ENCODE results near the gene ADAMTS13. TPM values are rescaled to one million over a fixed set of nuclear protein-coding genes. Genes with fewer than 3 reads are reported as not detected.

ADAMTS13 gene
- total and polyA plus RNA-seq, 2 experiments from 2014 or later = 10.1 to 16.9 TPM

DNA sequence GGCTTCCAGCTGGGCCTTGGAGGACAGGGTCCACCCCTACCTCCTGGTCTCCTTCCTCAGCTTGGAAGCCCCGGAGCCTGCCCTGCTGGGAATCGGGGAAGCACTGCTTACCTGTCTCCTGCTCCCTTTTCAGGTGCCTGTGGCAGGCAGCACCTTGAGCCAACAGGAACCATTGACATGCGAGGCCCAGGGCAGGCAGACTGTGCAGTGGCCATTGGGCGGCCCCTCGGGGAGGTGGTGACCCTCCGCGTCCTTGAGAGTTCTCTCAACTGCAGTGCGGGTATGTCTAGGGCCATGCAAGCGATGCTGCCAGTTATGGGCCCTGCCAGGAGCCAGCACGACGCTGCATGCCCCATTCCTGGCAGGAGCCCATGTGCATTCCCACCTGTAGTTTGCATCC is 33.8 kb downstream of the ADAMTS13 start:
- no peaks in the 10 kb centered on the region for H3K4me1 ChIP-seq (ENCODE audit: low read depth)
- no peaks in the 10 kb centered on the region for H3K27me3 ChIP-seq
- H3K4me3 ChIP-seq = no peak overlapping the region
- DNase-seq (ENCODE audit: low read depth in 1 of 2, low spot score in 1 of 2) = no peak
- TF ChIP-seq, protein P1, sequence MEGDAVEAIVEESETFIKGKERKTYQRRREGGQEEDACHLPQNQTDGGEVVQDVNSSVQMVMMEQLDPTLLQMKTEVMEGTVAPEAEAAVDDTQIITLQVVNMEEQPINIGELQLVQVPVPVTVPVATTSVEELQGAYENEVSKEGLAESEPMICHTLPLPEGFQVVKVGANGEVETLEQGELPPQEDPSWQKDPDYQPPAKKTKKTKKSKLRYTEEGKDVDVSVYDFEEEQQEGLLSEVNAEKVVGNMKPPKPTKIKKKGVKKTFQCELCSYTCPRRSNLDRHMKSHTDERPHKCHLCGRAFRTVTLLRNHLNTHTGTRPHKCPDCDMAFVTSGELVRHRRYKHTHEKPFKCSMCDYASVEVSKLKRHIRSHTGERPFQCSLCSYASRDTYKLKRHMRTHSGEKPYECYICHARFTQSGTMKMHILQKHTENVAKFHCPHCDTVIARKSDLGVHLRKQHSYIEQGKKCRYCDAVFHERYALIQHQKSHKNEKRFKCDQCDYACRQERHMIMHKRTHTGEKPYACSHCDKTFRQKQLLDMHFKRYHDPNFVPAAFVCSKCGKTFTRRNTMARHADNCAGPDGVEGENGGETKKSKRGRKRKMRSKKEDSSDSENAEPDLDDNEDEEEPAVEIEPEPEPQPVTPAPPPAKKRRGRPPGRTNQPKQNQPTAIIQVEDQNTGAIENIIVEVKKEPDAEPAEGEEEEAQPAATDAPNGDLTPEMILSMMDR (IDR thresholded peaks at IDR 0.05; ENCODE audit: low read depth, low read length) = no peak
- H3K27ac ChIP-seq = no peak overlapping the region
- H3K36me3 ChIP-seq = no peaks in the 10 kb centered on the region
- no peaks in the 10 kb centered on the region for H3K9me3 ChIP-seq (ENCODE audit: low read depth)

DNA sequence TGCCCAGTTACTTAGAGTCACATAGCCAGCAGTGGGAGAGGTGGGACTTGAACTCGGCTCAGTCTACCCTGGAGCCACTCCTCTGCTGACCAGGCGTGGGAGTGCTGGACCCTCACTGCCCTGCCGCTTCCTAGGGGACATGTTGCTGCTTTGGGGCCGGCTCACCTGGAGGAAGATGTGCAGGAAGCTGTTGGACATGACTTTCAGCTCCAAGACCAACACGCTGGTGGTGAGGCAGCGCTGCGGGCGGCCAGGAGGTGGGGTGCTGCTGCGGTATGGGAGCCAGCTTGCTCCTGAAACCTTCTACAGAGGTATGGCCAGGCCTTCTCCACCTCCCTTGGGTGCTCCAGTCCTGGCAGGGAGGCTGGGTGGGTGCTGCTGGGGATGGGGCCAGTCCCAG is 34.2 kb downstream of the ADAMTS13 start:
- no peak for DNase-seq (ENCODE audit: low read depth in 1 of 2, low spot score in 1 of 2)

DNA sequence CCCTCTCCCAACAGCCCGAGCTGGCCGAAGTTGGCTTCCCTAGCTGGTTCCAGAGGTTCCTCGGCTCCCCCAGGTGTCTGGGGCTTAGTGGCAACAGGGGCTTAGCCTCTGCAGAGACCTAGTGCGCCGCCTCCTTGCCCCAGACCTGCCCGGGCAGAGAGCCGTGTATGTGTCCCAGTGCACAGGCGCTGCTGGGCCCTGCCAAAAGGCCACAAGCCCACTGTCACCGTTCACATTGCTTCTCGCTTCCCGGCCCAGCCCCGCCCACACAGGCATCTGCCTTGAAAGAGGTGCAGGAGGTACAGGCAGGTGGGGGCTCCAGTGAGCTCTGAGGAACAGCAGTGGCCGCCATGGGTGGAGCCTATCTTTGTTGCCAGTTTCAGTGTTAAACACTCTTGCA is 35.1 kb downstream of the ADAMTS13 start:
- Histone ChIP-seq H3K9me3 (ENCODE audit: low read depth) (no peaks in the 10 kb centered on the region), H3K27ac (no peak overlapping the region), H3K36me3 (no peaks in the 10 kb centered on the region), H3K27me3 (no peaks in the 10 kb centered on the region), H3K4me1 (ENCODE audit: low read depth) (no peaks in the 10 kb centered on the region), H3K4me3 (no peak overlapping the region)
- DNase-seq (ENCODE audit: low read depth in 1 of 2, low spot score in 1 of 2) = no peak
- TF ChIP-seq, protein P1 (IDR thresholded peaks at IDR 0.05; ENCODE audit: low read depth, low read length) = no peak

More for the DNA sequence above, 34.2 kb downstream of the ADAMTS13 start:
- H3K4me3 ChIP-seq = no peak overlapping the region
- H3K36me3 ChIP-seq = no peaks in the 10 kb centered on the region
- TF ChIP-seq, protein P1 (IDR thresholded peaks at IDR 0.05; ENCODE audit: low read depth, low read length) = no peak
- H3K9me3 ChIP-seq (ENCODE audit: low read depth) = no peaks in the 10 kb centered on the region
- H3K4me1 ChIP-seq (ENCODE audit: low read depth) = no peaks in the 10 kb centered on the region
- no peak overlapping the region for H3K27ac ChIP-seq
- H3K27me3 ChIP-seq = no peaks in the 10 kb centered on the region

DNA sequence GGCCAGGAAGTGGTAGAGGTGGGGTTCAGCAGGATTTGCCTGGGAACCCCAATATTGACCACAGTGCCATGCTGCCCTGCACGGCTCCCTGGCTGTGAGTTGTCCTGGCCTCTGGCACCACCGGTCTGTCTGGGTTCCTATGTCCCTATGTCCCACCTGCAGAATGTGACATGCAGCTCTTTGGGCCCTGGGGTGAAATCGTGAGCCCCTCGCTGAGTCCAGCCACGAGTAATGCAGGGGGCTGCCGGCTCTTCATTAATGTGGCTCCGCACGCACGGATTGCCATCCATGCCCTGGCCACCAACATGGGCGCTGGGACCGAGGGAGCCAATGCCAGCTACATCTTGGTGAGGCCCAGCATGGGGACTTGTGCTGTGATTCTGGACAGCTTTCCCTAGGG is 35.6 kb downstream of the ADAMTS13 start:
- TF ChIP-seq, protein P1 (IDR thresholded peaks at IDR 0.05; ENCODE audit: low read depth, low read length) = no peak
- no peaks in the 10 kb centered on the region for H3K4me1 ChIP-seq (ENCODE audit: low read depth)
- H3K9me3 ChIP-seq (ENCODE audit: low read depth) = no peaks in the 10 kb centered on the region
- H3K27me3 ChIP-seq = no peaks in the 10 kb centered on the region
- no peak for DNase-seq (ENCODE audit: low read depth in 1 of 2, low spot score in 1 of 2)
- H3K36me3 ChIP-seq = no peaks in the 10 kb centered on the region
- no peak overlapping the region for H3K27ac ChIP-seq
- no peak overlapping the region for H3K4me3 ChIP-seq

DNA sequence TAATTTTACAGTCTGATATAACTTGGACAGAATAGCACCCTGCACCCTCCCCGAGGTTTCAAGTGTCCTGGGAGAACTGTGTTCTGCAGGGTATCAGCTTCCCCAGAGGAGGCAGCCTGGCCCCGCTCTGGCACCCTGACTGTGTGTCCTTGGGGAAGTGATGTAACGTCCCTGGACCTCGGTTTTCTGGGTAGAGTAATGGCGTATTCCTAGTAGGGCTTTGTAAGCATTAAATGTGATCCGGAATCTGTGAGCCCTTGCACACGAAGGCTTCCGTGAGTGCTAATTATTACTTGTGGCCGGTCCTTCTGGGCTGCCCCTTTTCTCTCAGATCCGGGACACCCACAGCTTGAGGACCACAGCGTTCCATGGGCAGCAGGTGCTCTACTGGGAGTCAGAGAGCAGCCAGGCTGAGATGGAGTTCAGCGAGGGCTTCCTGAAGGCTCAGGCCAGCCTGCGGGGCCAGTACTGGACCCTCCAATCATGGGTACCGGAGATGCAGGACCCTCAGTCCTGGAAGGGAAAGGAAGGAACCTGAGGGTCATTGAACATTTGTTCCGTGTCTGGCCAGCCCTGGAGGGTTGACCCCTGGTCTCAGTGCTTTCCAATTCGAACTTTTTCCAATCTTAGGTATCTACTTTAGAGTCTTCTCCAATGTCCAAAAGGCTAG is 36.6 kb downstream of the ADAMTS13 start:
- no peak overlapping the region for H3K27ac ChIP-seq

More for the DNA sequence above, 36.6 kb downstream of the ADAMTS13 start:
- Histone ChIP-seq H3K27me3 (no peaks in the 10 kb centered on the region), H3K4me3 (peak overlapping the region; percentile 52), H3K9me3 (ENCODE audit: low read depth) (no peaks in the 10 kb centered on the region), H3K36me3 (no peaks in the 10 kb centered on the region), H3K4me1 (ENCODE audit: low read depth) (no peaks in the 10 kb centered on the region)
- TF ChIP-seq, protein P1 (IDR thresholded peaks at IDR 0.05; ENCODE audit: low read depth, low read length) = no peak
- no peak for DNase-seq (ENCODE audit: low read depth in 1 of 2, low spot score in 1 of 2)

Data from cardiac muscle cell (in vitro differentiated cells and primary cell).